Measurements from ENCODE around the gene RPS8. TPM values are rescaled to one million over a fixed set of nuclear protein-coding genes. Genes with fewer than 3 reads are reported as not detected.
"Not testable (repeated sequence)": the region's sequence is repeated elsewhere in the genome, so short reads cannot be mapped to it uniquely, and the experiment has no call there.

The RPS8 gene
- total RNA-seq, 2 donors from 2014 or later = 1,070 to 1,127 TPM

DNA sequence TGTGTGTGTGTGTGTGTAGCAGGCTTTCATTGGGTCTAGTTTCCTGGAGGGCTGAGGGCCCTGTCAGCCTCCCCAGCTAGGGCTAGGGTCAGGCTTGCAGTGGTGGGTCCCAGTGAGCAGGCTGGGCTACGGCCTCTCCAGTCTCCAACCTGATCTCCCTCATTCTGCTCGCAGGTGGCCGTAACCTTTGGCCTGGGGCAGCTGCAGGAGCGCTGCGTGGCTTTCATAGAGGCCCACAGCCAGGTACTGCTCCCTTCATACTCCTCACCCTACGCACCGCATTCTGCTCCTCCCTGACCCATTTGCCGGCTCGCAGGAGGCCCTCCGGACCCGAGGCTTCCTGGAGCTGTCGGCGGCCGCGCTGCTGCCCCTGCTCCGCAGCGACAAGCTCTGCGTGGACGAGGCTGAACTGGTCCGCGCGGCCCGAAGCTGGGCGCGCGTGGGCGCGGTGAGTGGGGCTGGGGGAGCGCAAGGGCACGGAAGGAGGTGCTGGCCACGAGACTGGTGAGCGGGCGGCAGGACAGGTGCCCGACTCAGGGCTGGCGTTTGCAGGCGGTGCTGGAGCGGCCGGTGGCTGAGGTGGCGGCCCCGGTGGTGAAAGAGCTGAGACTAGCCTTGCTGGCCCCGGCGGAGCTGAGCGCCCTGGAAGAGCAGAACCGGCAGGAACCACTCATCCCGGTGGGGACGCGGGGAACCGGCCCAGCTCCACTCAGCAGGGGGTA, 37.6 kb downstream of the RPS8 start:
- Mint-ChIP-seq H3K27ac (peak overlapping the region in 1 of 2 donors; percentile 97), H3K36me3 (no peaks in the 10 kb centered on the region), H3K9me3 (no peaks in the 10 kb centered on the region), H3K27me3 (no peaks in the 10 kb centered on the region), H3K4me3 (no peak overlapping the region), H3K4me1 (ENCODE audit: low read depth in 2 of 2) (peaks cover 41 to 49% of the 10 kb centered on the region in 2 donors)
- ATAC-seq (no peak), DNase-seq (ENCODE audit: low spot score) (no peak)

DNA sequence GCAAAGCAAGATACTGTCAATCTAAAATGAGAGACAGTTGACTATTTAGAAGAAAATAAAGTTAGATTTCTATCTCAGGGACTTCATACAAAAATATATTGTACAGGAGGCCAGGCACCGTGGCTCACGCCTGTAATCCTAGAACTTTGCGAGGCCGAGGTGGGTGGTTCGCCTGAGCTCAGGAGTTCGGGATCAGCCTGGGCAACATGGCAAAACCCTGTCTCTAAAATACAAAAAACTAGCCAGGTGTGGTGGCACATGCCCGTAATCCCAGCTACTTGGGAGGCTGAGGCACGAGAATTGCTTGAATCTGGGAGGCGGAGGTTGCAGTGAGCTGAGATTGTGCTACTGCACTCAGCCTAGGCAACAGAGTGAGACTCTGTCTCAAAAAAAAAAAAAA, 40.6 kb downstream of the RPS8 start:
- Mint-ChIP-seq H3K4me3 (peak overlapping the region; percentile 99), H3K27ac (peak overlapping the region; percentile 92 to 96), H3K4me1 (ENCODE audit: low read depth in 2 of 2) (peaks cover 49 to 57% of the 10 kb centered on the region in 2 donors)
- H3K9me3 Mint-ChIP-seq; ATAC-seq; H3K36me3 Mint-ChIP-seq; DNase-seq (ENCODE audit: low spot score); H3K27me3 Mint-ChIP-seq: not testable (repeated sequence)

DNA sequence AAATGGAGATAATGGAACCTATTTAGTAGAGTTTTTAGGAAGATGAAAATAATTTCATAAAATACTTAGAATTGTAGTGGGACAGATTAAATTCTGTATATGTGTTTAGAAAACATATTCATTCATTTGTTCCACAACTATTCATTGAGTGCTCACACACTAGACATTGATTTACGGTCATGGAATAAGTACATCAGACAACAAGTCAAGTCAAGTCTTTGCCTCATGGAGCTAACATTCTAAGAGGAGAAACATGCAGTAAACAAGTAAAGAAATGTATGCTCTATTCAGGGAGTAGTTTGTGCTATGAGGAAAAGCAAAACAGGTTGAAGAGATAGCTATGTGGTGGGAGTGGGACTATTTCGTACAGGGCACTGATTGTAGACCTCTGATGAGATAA, 42.0 kb downstream of the RPS8 start:
- Mint-ChIP-seq H3K9me3 (no peaks in the 10 kb centered on the region), H3K27me3 (no peaks in the 10 kb centered on the region), H3K27ac (peak overlapping the region in 1 of 2 donors; percentile 100), H3K4me1 (ENCODE audit: low read depth in 2 of 2) (peaks cover 45 to 50% of the 10 kb centered on the region in 2 donors), H3K4me3 (peak overlapping the region; percentile 29), H3K36me3 (no peaks in the 10 kb centered on the region)
- DNase-seq (ENCODE audit: low spot score) = no peak
- ATAC-seq = no peak

DNA sequence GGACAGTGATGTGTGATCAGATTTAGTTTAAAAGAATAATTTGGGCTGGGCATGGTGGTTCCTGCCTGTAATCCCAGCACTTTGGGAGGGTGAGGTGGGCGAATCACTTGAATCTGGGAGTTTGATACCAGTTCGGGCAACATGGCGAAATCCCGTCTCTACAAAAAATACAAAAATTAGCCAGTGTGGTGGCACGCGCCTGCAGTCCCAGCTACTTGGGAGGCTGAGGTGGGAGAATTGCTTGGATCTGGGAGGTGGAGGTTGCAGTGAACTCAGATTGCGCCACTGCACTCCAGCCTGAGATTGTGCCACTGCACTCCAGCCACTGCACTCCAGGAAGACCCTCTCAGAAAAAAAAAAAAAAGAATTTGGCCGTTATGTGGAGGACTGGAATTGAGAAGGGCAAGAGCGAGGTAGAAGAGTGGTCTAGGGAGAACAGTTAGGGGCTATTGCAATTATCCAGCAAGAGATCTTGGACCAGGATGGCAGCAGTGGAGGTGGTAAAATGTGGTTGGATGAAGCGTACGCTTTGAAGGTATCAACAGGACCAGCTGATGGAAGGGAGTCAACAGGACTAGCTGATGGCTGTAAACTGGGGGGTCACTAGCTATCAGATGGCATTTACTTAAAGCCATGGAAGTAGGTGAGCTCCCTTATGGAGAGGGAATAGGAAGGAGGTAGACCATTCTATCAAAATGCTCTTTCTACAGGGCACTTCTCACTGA, 42.6 kb downstream of the RPS8 start:
- peak overlapping the region; percentile 100 for H3K27ac Mint-ChIP-seq
- DNase-seq (ENCODE audit: low spot score) (no peak), ATAC-seq (no peak)
- peaks cover 45 to 50% of the 10 kb centered on the region in 2 donors for H3K4me1 Mint-ChIP-seq (ENCODE audit: low read depth in 2 of 2)
- peak overlapping the region; percentile 29 for H3K4me3 Mint-ChIP-seq
- H3K9me3 Mint-ChIP-seq = no peaks in the 10 kb centered on the region
- no peaks in the 10 kb centered on the region for H3K36me3 Mint-ChIP-seq
- H3K27me3 Mint-ChIP-seq = no peaks in the 10 kb centered on the region

DNA sequence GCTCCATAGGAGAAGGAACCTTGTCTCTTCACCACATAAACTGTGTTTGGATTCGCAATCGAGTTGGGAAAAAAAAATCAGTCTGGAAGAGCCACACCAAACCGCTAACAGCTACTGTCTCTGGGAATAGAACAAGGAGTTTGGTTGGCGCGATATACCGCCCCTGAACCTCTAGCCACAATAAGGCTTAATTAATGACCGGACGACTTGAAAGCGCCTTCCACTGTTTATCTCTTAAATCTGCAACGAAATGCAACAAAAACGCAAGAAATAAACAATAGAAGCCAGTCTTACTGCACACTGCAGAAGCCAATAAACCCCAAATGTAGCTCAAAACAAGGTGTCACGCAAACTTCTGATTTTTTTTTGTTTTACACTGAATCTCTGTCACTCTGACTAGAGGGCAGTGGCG, 43.9 kb downstream of the RPS8 start:
- DNase-seq (ENCODE audit: low spot score) = no peak
- no peak for ATAC-seq
- Mint-ChIP-seq H3K36me3 (no peaks in the 10 kb centered on the region), H3K4me3 (peak overlapping the region; percentile 94), H3K27ac (peak overlapping the region; percentile 100), H3K27me3 (no peaks in the 10 kb centered on the region), H3K9me3 (no peaks in the 10 kb centered on the region), H3K4me1 (ENCODE audit: low read depth in 2 of 2) (peaks cover 40 to 46% of the 10 kb centered on the region in 2 donors)

DNA sequence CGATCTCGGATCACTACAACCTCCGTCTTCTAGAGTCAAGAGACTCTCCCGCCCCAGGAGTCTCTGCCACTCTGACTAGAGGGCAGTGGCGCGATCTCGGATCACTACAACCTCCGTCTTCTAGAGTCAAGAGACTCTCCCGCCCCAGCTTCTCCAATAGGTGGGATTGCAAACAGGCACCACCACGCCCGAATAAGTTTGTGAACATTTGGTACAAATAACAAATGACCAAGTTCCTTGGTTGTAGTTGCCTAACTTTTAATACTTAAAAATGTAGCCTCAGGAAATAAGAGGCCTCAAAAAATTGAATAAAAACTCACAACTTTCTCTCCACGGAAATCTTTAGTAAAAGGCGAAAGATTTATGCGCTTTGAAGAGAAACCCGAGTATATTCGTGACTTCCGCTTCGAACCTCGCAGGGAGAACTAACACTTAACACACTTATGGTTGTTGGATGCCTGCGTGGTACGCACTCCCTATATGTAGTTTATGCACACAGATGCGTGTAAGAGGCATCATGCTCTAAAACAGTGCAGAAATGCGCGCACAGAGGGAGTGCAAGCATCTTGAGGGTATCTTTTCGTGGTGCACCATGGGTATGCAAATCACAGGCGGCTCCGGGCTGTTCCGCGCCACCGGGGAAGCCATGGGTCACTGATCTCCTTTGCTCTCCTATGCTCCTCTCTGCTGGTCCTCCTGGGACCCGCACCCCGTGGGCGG, 44.4 kb downstream of the RPS8 start:
- DNase-seq (ENCODE audit: low spot score) = peak; percentile 91
- ATAC-seq = peak; percentile 94 to 95
- Mint-ChIP-seq H3K27me3 (no peaks in the 10 kb centered on the region), H3K27ac (peak overlapping the region; percentile 100), H3K36me3 (no peaks in the 10 kb centered on the region), H3K9me3 (no peaks in the 10 kb centered on the region), H3K4me1 (ENCODE audit: low read depth in 2 of 2) (peaks cover 39 to 41% of the 10 kb centered on the region in 2 donors), H3K4me3 (peak overlapping the region; percentile 94)

DNA sequence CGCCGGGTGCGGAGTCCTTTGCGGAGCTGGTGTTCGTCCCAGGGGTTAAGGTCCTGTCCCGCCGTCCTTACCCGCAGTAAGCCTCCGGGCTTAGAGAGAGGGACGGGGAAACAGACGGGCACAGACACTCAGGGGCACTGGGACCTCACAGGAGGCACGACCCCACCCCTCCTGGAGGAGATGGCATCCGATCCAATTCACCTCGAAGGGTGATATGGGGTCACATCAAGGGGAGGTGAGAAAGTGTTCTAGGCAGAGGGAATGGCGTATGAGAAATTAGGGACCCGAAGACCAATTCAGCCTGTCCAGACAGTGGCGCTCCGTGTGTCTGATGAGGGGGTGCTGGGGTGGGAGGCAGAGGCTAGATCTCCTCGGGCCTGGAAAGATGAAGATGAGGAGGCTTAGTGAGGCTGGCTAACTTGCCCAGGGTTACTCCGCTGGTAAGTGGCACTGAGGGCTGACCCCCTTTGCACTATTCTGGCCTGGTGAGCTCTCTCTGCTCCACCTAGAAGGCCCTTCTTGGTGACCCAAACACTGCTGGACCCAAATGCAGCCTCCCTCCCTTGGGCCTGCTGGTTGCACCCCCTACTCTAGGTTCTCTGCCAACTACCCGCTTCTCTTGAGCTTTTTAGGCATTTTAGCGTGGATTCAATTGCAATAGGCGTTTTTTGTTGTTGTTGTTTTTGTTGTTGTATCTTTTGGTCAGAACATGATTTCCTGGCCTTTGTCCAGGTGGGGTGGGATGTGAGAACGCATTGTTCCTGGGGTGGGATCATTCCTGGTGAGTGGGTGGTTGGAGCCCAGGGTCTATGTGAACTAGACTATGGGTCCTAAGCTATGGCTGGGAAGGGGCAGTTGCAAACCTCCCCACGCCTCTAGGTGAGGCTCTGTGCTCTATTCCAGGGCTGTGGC, 45.2 kb downstream of the RPS8 start:
- Mint-ChIP-seq H3K36me3 (no peaks in the 10 kb centered on the region), H3K4me1 (ENCODE audit: low read depth in 2 of 2) (peaks cover 33 to 34% of the 10 kb centered on the region in 2 donors), H3K9me3 (no peaks in the 10 kb centered on the region), H3K27ac (peak overlapping the region; percentile 100), H3K4me3 (peak overlapping the region; percentile 94), H3K27me3 (no peaks in the 10 kb centered on the region)
- ATAC-seq (no peak), DNase-seq (ENCODE audit: low spot score) (no peak)

DNA sequence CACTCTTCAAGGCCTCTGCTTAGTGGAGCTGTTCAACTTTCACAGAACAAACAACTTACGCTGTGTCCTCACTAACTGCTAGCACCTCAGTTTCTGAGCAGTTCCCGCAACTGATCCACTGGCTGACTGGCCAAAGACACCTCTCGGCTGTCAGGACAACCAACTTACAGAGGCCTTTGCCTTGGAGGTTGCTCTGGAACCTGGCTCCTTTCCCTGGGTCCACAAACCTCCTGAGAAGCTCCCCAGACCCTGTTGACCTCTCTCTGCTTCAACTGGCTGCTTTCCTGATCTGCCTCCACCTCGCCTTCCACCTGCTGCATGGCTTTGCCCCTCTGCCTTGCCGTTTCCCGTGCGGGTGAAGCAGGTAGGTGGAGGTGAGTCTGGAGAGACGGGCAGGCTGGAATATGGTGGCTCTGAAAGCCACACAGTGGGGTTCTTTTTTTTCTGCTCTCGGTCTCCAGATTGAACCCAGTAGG, 45.9 kb downstream of the RPS8 start:
- no peaks in the 10 kb centered on the region for H3K9me3 Mint-ChIP-seq
- H3K27me3 Mint-ChIP-seq = no peaks in the 10 kb centered on the region
- DNase-seq (ENCODE audit: low spot score) (no peak), ATAC-seq (no peak)
- H3K4me3 Mint-ChIP-seq = peak overlapping the region; percentile 94
- peak overlapping the region; percentile 100 for H3K27ac Mint-ChIP-seq
- H3K4me1 Mint-ChIP-seq (ENCODE audit: low read depth in 2 of 2) = peaks cover 33 to 34% of the 10 kb centered on the region in 2 donors
- no peaks in the 10 kb centered on the region for H3K36me3 Mint-ChIP-seq

DNA sequence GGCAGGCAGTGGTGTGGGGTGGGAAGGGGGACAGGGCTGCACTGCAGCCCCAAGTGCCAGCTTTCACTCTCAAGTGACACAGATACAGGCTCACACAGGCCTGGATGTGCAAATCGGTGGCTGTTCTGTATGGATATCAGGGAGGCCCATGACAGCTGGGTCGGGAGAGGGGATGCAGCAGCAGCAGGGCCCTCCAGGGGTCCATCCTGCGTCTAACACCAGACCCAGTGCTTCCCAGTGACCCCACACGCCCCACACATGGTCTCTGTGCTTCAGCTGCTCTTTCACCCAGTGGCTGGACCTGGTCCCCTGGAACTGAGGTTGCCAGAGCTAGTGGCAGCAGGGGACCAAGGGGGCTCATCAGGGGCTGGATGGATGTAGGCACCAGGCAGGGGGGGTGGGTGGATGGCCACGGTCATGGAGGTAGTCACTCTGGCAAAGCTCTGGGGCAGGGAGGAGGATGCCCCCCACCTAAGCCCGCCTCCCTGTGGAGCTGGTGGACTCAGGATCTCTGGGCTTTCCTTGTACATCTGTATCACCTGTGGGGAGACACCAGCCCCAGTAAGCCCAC, 46.9 kb downstream of the RPS8 start:
- Mint-ChIP-seq H3K4me1 (ENCODE audit: low read depth in 2 of 2) (peaks cover 33% of the 10 kb centered on the region in 2 donors), H3K4me3 (no peak overlapping the region), H3K27me3 (no peaks in the 10 kb centered on the region), H3K36me3 (no peaks in the 10 kb centered on the region), H3K27ac (no peak overlapping the region), H3K9me3 (no peaks in the 10 kb centered on the region)
- no peak for DNase-seq (ENCODE audit: low spot score)
- no peak for ATAC-seq

DNA sequence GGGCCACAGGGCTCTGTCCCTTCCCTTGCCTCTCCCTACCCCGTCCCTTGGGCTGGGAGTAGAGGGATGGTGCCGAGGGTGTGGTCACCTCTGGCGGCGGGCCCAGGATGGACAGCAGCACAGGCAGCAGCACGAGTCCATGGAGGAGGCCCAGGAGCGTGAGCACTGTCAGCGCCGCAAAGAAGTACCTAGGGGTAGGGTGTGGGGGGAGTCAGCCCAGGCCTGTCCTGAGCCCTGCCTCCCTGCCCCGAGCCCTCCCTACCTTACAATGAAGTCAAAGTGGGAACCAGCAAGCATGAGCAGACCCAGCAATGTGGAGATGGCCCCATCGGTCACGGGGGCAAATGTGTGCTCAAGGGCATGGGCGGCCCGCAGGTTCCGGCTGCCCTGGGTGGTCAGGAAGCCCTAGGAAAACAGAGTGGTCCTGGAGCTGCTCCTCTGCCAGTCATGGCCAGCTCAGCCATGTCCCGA, 47.7 kb downstream of the RPS8 start:
- DNase-seq (ENCODE audit: low spot score) (no peak), ATAC-seq (no peak)
- no peaks in the 10 kb centered on the region for H3K9me3 Mint-ChIP-seq
- no peak overlapping the region for H3K27ac Mint-ChIP-seq
- H3K27me3 Mint-ChIP-seq = no peaks in the 10 kb centered on the region
- no peaks in the 10 kb centered on the region for H3K36me3 Mint-ChIP-seq
- H3K4me1 Mint-ChIP-seq (ENCODE audit: low read depth in 2 of 2) = peaks cover 26 to 27% of the 10 kb centered on the region in 2 donors
- no peak overlapping the region for H3K4me3 Mint-ChIP-seq

DNA sequence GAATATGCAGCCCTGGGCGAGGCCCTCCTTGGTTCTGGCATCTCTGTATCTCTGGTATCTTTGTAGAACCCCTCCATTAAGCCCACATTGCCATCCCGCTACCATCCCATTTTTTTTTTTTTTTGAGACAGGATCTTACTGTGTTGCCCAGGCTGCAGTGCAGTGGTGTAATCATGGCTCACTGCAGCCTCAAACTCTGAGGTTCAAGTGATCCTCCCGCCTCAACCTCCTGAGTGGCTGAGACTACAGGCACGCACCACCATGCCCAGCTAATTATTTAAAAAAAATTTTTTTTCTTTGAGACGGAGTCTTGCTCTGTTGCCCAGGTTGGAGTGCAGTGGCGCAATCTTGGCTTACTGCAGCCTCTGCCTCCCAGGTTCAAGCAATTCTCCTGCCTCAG, 49.1 kb downstream of the RPS8 start:
- ATAC-seq; H3K27ac Mint-ChIP-seq; H3K27me3 Mint-ChIP-seq; H3K36me3 Mint-ChIP-seq; H3K4me3 Mint-ChIP-seq; DNase-seq (ENCODE audit: low spot score); H3K9me3 Mint-ChIP-seq: not testable (repeated sequence)
- H3K4me1 Mint-ChIP-seq (ENCODE audit: low read depth in 2 of 2) = peaks cover 15 to 18% of the 10 kb centered on the region in 2 donors

DNA sequence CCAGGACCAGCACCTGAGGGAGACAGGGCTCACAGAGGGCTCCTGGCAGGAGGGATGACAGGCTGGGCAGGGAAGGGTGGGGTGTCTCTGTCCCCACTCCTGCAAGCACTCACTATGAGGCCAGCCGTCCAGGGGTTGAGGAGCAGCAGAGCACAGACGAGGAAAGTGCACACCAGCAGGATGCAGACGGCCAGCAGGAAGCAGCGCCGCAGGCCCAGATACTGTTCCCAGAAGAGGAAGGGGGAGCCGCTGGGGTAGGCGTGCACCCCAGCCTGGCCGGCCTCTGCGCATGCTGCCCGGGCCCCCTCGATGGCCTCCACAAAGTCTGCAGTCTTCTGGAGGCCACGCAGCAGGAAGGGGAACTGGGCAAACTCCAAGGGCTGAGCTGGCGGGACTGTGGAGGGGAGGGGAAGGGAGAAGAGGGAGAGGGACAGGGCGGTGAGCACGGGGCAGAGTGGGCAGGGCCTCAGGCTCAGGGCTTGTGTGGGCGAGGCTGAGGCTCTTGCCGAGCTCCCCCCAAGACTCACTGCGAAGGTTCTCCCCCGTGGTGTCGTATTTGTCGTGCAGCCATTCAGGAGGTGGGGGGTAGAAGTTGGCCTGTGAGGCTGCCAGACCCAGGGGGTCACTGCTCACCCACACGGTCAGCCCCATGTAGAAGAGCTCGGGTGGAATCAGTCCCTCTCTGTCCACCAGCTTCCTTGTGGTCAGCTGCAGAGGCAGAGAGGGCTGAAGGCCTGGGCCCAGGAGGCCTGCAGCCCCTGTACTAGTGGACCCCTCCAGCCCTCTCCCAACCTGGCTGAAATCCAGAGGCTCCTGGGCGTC, 51.2 kb downstream of the RPS8 start:
- Mint-ChIP-seq H3K27me3 (no peaks in the 10 kb centered on the region), H3K4me1 (ENCODE audit: low read depth in 2 of 2) (no peaks in the 10 kb centered on the region), H3K36me3 (no peaks in the 10 kb centered on the region), H3K27ac (no peak overlapping the region), H3K4me3 (no peak overlapping the region), H3K9me3 (no peaks in the 10 kb centered on the region)
- peak in 1 of 2 donors; percentile 10 for ATAC-seq
- DNase-seq (ENCODE audit: low spot score) = no peak

All from natural killer cell treated with Interleukin-12 subunit alpha and Interleukin-12 subunit beta and Interleukin-15 and Interleukin-18, amount 100 ng/mL, for 72 hours (primary cell).